ENCODE results near the gene NMNAT2. TPM values are rescaled to one million over a fixed set of nuclear protein-coding genes. Genes with fewer than 3 reads are reported as not detected.

The NMNAT2 gene
- total RNA-seq, 1 experiment from 2014 or later: 4.7 TPM

DNA sequence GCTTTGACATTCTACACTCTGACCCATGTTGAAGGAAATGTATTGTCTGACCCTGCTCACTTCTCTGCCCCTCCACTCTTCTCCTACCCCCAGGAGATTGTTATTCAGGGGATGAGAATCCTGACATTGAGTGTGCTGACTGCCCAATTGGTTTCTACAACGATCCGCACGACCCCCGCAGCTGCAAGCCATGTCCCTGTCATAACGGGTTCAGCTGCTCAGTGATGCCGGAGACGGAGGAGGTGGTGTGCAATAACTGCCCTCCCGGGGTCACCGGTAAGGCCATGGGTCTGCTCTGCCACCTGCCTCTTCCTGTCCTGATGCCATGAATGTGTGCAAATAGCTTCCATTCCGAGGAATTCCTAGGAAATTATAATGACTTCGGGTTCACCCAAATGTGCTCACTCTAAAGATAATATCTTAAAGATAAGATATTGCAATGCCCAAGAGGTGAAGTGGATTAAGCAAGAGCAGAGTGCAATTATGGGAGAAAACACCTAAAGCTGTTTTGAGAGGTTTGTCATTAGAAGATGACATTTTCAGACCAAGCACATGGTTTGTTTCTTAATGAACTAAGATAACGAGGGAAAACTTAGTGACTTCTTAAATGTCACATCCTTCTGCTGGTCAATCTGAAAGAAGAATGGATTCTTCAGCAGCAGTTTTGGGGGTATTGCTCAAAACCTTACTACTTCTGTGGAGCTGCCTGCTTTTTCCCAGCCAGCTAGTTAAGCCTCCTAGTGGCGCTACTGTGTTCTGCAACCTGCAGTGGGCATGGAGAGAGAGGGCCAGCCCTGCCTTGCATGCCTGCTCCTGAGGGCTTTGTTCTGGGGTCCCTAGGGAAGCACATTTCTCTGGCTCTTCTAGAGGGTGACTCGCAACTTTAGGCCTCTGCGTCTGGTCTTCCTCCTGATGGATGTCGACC is 190.5 kb downstream of the NMNAT2 start:
- ChIA-PET POLR2A (interaction anchor here (0.6 to 1.6 kb wide), 9 partner anchors 9 to 265 kb away, joined by 3 to 10 read pairs (median 5); no protein-coding TSS in a partner anchor), CTCF (interaction anchor here (0.5 to 5.6 kb wide), 21 partner anchors 9 to 415 kb away, joined by 3 to 33 read pairs (median 4); no protein-coding TSS in a partner anchor)
- H3K9me3 Mint-ChIP-seq (ENCODE audit: unreplicated experiment): no peaks in the 10 kb centered on the region
- no peak overlapping the region for H3K4me3 Mint-ChIP-seq (ENCODE audit: unreplicated experiment)
- TF ChIP-seq, protein P1, sequence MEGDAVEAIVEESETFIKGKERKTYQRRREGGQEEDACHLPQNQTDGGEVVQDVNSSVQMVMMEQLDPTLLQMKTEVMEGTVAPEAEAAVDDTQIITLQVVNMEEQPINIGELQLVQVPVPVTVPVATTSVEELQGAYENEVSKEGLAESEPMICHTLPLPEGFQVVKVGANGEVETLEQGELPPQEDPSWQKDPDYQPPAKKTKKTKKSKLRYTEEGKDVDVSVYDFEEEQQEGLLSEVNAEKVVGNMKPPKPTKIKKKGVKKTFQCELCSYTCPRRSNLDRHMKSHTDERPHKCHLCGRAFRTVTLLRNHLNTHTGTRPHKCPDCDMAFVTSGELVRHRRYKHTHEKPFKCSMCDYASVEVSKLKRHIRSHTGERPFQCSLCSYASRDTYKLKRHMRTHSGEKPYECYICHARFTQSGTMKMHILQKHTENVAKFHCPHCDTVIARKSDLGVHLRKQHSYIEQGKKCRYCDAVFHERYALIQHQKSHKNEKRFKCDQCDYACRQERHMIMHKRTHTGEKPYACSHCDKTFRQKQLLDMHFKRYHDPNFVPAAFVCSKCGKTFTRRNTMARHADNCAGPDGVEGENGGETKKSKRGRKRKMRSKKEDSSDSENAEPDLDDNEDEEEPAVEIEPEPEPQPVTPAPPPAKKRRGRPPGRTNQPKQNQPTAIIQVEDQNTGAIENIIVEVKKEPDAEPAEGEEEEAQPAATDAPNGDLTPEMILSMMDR (IDR thresholded peaks at IDR 0.05; ENCODE audit: unreplicated experiment): peak; percentile 80
- no peaks in the 10 kb centered on the region for H3K27me3 Mint-ChIP-seq (ENCODE audit: insufficient read depth, unreplicated experiment)
- peak; percentile 73 for DNase-seq (ENCODE audit: unreplicated experiment)
- H3K36me3 Mint-ChIP-seq (ENCODE audit: insufficient read depth, unreplicated experiment): peaks cover 77% of the 10 kb centered on the region
- intact Hi-C loops (cut with micrococcal nuclease): loop anchor here (1.0 kb wide), 1 partner anchor 265 kb away; no protein-coding TSS in a partner anchor
- H3K27ac Mint-ChIP-seq (ENCODE audit: low read depth, unreplicated experiment): peak overlapping the region; percentile 74
- peaks cover 19% of the 10 kb centered on the region for H3K4me1 Mint-ChIP-seq (ENCODE audit: insufficient read depth, unreplicated experiment)
- no TSS peak for BruUV-seq (replicated peaks)

DNA sequence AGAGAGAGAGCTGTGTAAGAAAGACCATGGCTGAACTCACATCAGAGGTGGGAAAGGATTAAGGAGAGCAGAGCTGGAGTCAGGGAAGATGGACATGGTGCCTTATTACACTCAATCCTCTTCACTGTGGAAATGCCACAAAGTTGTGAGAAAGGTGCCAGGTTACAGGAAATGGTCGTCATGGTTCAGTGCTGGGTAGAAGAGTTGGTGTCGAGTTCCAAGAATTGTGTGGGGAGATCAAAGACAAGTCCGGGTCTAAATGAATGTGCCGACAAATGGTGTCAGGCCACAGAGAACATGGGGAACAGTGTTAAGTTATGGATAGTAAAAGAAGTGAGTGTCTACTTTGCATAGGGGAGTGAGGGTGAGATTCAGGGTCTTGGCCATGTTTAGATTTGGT is 191.2 kb downstream of the NMNAT2 start:
- POLR2A ChIA-PET: interaction anchor here (1.4 to 1.6 kb wide), 4 partner anchors 8 to 265 kb away, joined by 4 to 10 read pairs (median 8); no protein-coding TSS in a partner anchor
- CTCF ChIA-PET: interaction anchor here (0.6 to 5.6 kb wide), 10 partner anchors 8 to 264 kb away, joined by 3 to 33 read pairs (median 6); no protein-coding TSS in a partner anchor
- H3K4me3 Mint-ChIP-seq (ENCODE audit: unreplicated experiment): no peak overlapping the region
- H3K9me3 Mint-ChIP-seq (ENCODE audit: unreplicated experiment): no peaks in the 10 kb centered on the region
- H3K27ac Mint-ChIP-seq (ENCODE audit: low read depth, unreplicated experiment): peak overlapping the region; percentile 74
- H3K36me3 Mint-ChIP-seq (ENCODE audit: insufficient read depth, unreplicated experiment): peaks cover 70% of the 10 kb centered on the region
- DNase-seq (ENCODE audit: unreplicated experiment): no peak
- intact Hi-C loops (cut with micrococcal nuclease): no loop called here
- no peaks in the 10 kb centered on the region for H3K27me3 Mint-ChIP-seq (ENCODE audit: insufficient read depth, unreplicated experiment)
- TF ChIP-seq, protein P1 (IDR thresholded peaks at IDR 0.05; ENCODE audit: unreplicated experiment): no peak
- TSS peak; percentile 15 for BruUV-seq (replicated peaks)
- peaks cover 19% of the 10 kb centered on the region for H3K4me1 Mint-ChIP-seq (ENCODE audit: insufficient read depth, unreplicated experiment)

DNA sequence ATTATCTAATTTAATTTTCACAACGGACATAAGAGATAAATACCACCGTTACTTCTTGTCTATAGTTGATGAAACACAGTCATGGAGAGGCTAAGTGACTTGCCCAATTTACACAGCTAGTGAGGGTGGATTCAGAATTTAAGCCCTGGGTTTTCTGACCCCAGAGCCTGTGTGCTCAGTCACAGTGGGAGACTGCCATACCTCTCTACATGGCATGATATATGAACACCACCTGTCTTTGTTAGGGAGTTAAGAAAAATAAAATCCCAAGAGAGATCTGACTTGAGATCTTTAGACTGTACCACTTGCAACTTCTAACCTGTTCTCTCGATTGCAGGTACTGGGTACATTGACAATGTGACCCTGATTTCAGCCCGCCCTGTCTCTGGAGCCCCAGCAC is 191.8 kb downstream of the NMNAT2 start:
- H3K36me3 Mint-ChIP-seq (ENCODE audit: insufficient read depth, unreplicated experiment): peaks cover 67% of the 10 kb centered on the region
- peaks cover 19% of the 10 kb centered on the region for H3K4me1 Mint-ChIP-seq (ENCODE audit: insufficient read depth, unreplicated experiment)
- TF ChIP-seq, protein P1 (IDR thresholded peaks at IDR 0.05; ENCODE audit: unreplicated experiment): no peak
- no peak for DNase-seq (ENCODE audit: unreplicated experiment)
- POLR2A ChIA-PET: interaction anchor here (0.9 to 1.9 kb wide), 4 partner anchors 12 to 54 kb away, joined by 4 to 5 read pairs (median 4); no protein-coding TSS in a partner anchor
- no peaks in the 10 kb centered on the region for H3K9me3 Mint-ChIP-seq (ENCODE audit: unreplicated experiment)
- intact Hi-C loops (cut with micrococcal nuclease): no loop called here
- BruUV-seq (replicated peaks): no TSS peak
- H3K27me3 Mint-ChIP-seq (ENCODE audit: insufficient read depth, unreplicated experiment): no peaks in the 10 kb centered on the region
- H3K4me3 Mint-ChIP-seq (ENCODE audit: unreplicated experiment): no peak overlapping the region
- H3K27ac Mint-ChIP-seq (ENCODE audit: low read depth, unreplicated experiment): peak overlapping the region; percentile 74
- CTCF ChIA-PET: interaction anchor here (0.6 to 5.6 kb wide), 10 partner anchors 7 to 1197 kb away, joined by 3 to 33 read pairs (median 5); no protein-coding TSS in a partner anchor

DNA sequence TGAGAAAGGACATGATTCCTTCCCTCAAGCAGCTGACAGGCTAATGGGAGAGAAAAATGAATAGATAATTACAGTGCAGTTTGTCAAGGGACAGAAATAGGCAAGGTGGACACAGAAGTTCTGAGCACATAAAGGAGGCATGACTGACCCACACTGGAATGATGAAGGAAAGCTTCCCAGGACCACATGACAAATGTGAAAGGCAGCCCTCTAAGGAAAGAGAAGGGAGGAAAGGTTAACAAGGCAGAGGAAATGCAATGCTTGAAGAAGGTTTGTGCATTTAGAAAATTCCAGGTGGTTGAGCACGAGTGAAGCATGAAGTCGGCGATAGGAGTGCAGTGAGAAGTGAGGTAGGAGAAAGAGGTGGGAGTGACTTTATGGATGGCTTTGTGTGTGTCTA is 194.7 kb downstream of the NMNAT2 start:
- H3K9me3 Mint-ChIP-seq (ENCODE audit: unreplicated experiment): no peaks in the 10 kb centered on the region
- DNase-seq (ENCODE audit: unreplicated experiment): no peak
- ChIA-PET POLR2A (interaction anchor here (0.6 to 1.4 kb wide), 3 partner anchors 14 to 19 kb away, joined by 4 read pairs; no protein-coding TSS in a partner anchor), CTCF (interaction anchor here (0.6 to 1.6 kb wide), 3 partner anchors 13 to 261 kb away, joined by 3 to 5 read pairs (median 4); no protein-coding TSS in a partner anchor)
- no peaks in the 10 kb centered on the region for H3K27me3 Mint-ChIP-seq (ENCODE audit: insufficient read depth, unreplicated experiment)
- no peak overlapping the region for H3K27ac Mint-ChIP-seq (ENCODE audit: low read depth, unreplicated experiment)
- H3K4me1 Mint-ChIP-seq (ENCODE audit: insufficient read depth, unreplicated experiment): peaks cover 13% of the 10 kb centered on the region
- TF ChIP-seq, protein P1 (IDR thresholded peaks at IDR 0.05; ENCODE audit: unreplicated experiment): no peak
- no peak overlapping the region for H3K4me3 Mint-ChIP-seq (ENCODE audit: unreplicated experiment)
- intact Hi-C loops (cut with micrococcal nuclease): no loop called here
- no TSS peak for BruUV-seq (replicated peaks)
- H3K36me3 Mint-ChIP-seq (ENCODE audit: insufficient read depth, unreplicated experiment): peaks cover 63% of the 10 kb centered on the region

All from MCF 10A (cell line).